Measurements from ENCODE around the gene PIGR. TPM values are rescaled to one million over a fixed set of nuclear protein-coding genes. Genes with fewer than 3 reads are reported as not detected.

The PIGR gene
- total and polyA plus RNA-seq, 10 of the 15 experiments (the other 5 are each of a cell fraction or from before 2014, with no cell fraction given), result 0.96 to 7.6 (median 1.8) TPM

DNA sequence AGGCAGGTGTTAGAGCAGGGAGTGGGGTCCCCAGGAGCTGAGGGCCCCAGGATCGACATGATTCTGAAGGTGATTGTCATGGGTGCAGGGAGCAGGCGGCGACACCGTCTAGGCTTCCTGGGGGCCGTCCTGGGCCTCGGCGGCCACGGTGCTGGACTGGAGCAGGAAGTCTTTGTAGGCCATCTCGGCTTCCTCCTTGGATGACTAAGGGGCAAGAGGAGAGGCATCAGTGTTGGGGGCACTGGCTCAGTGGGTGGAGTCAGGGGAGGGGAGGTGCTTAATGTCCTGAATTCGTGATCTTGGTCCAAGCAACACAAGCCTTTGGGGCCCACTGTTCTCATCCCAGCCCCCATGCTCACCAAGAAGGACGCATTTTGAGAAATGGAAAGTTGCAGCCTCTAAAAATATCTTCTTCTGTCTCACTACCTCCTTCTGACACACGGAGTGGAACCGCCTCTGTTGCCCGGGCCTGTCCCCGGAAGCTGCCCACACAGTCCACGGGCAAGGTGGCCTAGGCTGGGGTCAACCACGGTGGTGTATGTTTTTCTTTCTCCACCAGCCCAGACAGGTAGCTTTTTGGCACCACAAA lies 16.0 kb downstream of the PIGR start (continued):
- TF ChIP-seq E4F1 (IDR thresholded peaks at IDR 0.05; ENCODE audit: borderline replicate concordance, partially characterized antibody) (no peak), CHD1 (IDR thresholded peaks at IDR 0.05; ENCODE audit: low read depth, low read length) (no peak; the same call in 1 of the 2 replicates), POLR2AphosphoS2 (IDR thresholded peaks at IDR 0.05; ENCODE audit: low read depth, low read length) (0 out of 2 replicates have a peak, but pooled peaks have one; percentile 51), ATF2 (IDR thresholded peaks at IDR 0.05; ENCODE audit: low read length) (no peak), USF2 (IDR thresholded peaks at IDR 0.05; ENCODE audit: borderline replicate concordance, low read depth, low read length) (no peak), EP300 (IDR thresholded peaks at IDR 0.05; ENCODE audit: borderline replicate concordance in 1 of 2, control insufficient read depth in 1 of 2, low read depth in 2 of 2, low read length in 2 of 2) (peak; percentile 93 to 94), MYC (IDR thresholded peaks at IDR 0.05; ENCODE audit: insufficient read depth, insufficient read length, insufficient replicate concordance, low read length, severe bottlenecking) (no peak), ZBTB40 (IDR thresholded peaks at IDR 0.05; ENCODE audit: borderline replicate concordance) (peak; percentile 48; the same call in 1 of the 2 replicates), PBX3 (IDR thresholded peaks at IDR 0.05; ENCODE audit: insufficient replicate concordance, low read depth, low read length) (peak; percentile 1), BRCA1 (IDR thresholded peaks at IDR 0.05; ENCODE audit: low read depth, low read length) (no peak), GABPA (IDR thresholded peaks at IDR 0.05; ENCODE audit: low read depth) (no peak), YBX1 (IDR thresholded peaks at IDR 0.05) (no peak), DPF2 (IDR thresholded peaks at IDR 0.05) (peak; percentile 88), ZNF274 (IDR thresholded peaks at IDR 0.05; ENCODE audit: insufficient read depth, insufficient read length) (no peak), SUZ12 (IDR thresholded peaks at IDR 0.05; ENCODE audit: unreplicated experiment) (no peak), SREBF2 (IDR thresholded peaks at IDR 0.05; ENCODE audit: low read length) (no peak; the same call in 1 of the 2 replicates)
